ENCODE data around the gene MPDU1. TPM values are rescaled to one million over a fixed set of nuclear protein-coding genes. Genes with fewer than 3 reads are reported as not detected.
A peak's percentile ranks its signal among the peaks of the same experiment; 100 is the strongest.

The MPDU1 gene
- total and polyA plus RNA-seq, 2 of the 13 experiments (the other 11 are each of a cell fraction or from before 2014, with no cell fraction given) = 112 to 167 TPM

DNA sequence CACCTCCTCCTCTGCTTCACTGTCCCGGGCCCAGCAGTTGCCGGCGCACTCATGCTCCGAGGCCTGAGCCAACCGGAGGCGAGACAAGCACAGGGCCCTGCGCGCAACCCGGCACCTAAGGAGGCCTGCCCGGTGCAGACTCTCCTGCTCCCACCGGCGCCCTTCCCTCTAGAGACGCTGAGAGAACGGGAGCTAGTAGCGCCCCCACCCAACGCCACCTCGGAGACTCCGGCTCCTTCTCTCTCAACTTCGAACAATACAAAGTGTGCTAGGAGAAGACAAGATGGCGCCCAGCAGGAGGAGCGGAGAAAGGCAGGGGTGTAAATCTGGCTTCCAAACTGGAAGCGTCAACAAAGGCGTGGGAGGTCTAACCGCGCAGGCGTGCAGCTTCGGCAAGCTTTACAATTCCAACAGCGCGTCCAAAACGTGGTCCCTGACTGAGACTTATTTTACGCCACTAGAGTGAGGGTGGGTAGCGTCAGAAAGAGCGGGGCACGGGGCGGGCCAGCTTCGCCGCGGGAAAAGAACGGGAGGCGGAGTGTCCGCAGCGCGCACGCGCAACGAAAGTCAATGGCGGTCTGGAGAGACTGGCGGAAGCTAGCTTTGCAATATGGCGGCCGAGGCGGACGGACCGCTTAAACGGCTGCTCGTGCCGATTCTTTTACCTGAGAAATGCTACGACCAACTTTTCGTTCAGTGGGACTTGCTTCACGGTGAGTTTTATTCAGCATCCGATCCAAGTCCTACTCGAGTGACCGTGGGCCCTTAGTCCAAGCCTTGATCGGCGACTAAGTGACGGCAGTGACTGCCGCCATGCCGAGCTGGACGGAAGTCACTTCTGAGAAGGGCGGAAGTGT, at the start of gene MPDU1 (continued):
- TF ChIP-seq CHCHD3 (CRISPR knock-in tag; IDR thresholded peaks at IDR 0.05) (no peak), CBX5 (CRISPR knock-in tag; IDR thresholded peaks at IDR 0.05; ENCODE audit: borderline replicate concordance) (peak; percentile 71; the same call in 1 of the 2 replicates), MTA3 (CRISPR knock-in tag; IDR thresholded peaks at IDR 0.05) (no peak), MXD4 (CRISPR knock-in tag; IDR thresholded peaks at IDR 0.05) (peak; percentile 85), ARHGAP35 (CRISPR knock-in tag; IDR thresholded peaks at IDR 0.05; ENCODE audit: borderline replicate concordance) (0 out of 2 replicates have a peak, but pooled peaks have one; percentile 19), SATB2 (CRISPR knock-in tag; IDR thresholded peaks at IDR 0.05) (0 out of 2 replicates have a peak, but pooled peaks have one; percentile 85), ZNF644 (CRISPR knock-in tag; IDR thresholded peaks at IDR 0.05; ENCODE audit: low read depth) (0 out of 2 replicates have a peak, but pooled peaks have one; percentile 31), RBM39 (IDR thresholded peaks at IDR 0.05; ENCODE audit: low read depth, low read length, poor library complexity, severe bottlenecking) (no peak)
- TF ChIP-seq, protein P1, sequence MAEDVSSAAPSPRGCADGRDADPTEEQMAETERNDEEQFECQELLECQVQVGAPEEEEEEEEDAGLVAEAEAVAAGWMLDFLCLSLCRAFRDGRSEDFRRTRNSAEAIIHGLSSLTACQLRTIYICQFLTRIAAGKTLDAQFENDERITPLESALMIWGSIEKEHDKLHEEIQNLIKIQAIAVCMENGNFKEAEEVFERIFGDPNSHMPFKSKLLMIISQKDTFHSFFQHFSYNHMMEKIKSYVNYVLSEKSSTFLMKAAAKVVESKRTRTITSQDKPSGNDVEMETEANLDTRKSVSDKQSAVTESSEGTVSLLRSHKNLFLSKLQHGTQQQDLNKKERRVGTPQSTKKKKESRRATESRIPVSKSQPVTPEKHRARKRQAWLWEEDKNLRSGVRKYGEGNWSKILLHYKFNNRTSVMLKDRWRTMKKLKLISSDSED (CRISPR knock-in tag; IDR thresholded peaks at IDR 0.05) = no peak
- TF ChIP-seq, protein P2, sequence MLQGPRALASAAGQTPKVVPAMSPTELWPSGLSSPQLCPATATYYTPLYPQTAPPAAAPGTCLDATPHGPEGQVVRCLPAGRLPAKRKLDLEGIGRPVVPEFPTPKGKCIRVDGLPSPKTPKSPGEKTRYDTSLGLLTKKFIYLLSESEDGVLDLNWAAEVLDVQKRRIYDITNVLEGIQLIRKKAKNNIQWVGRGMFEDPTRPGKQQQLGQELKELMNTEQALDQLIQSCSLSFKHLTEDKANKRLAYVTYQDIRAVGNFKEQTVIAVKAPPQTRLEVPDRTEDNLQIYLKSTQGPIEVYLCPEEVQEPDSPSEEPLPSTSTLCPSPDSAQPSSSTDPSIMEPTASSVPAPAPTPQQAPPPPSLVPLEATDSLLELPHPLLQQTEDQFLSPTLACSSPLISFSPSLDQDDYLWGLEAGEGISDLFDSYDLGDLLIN (CRISPR knock-in tag; IDR thresholded peaks at IDR 0.05; ENCODE audit: borderline replicate concordance) = peak; percentile 85; the same call in 1 of the 2 replicates
- TF ChIP-seq, protein P3, sequence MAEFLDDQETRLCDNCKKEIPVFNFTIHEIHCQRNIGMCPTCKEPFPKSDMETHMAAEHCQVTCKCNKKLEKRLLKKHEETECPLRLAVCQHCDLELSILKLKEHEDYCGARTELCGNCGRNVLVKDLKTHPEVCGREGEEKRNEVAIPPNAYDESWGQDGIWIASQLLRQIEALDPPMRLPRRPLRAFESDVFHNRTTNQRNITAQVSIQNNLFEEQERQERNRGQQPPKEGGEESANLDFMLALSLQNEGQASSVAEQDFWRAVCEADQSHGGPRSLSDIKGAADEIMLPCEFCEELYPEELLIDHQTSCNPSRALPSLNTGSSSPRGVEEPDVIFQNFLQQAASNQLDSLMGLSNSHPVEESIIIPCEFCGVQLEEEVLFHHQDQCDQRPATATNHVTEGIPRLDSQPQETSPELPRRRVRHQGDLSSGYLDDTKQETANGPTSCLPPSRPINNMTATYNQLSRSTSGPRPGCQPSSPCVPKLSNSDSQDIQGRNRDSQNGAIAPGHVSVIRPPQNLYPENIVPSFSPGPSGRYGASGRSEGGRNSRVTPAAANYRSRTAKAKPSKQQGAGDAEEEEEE (CRISPR knock-in tag; IDR thresholded peaks at IDR 0.05; ENCODE audit: borderline replicate concordance) = no peak
- TF ChIP-seq, protein P4, sequence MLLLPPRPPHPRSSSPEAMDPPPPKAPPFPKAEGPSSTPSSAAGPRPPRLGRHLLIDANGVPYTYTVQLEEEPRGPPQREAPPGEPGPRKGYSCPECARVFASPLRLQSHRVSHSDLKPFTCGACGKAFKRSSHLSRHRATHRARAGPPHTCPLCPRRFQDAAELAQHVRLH (CRISPR knock-in tag; IDR thresholded peaks at IDR 0.05; ENCODE audit: borderline replicate concordance, low read depth) = peak; percentile 85; the same call in 1 of the 2 replicates
- TF ChIP-seq, protein P5, sequence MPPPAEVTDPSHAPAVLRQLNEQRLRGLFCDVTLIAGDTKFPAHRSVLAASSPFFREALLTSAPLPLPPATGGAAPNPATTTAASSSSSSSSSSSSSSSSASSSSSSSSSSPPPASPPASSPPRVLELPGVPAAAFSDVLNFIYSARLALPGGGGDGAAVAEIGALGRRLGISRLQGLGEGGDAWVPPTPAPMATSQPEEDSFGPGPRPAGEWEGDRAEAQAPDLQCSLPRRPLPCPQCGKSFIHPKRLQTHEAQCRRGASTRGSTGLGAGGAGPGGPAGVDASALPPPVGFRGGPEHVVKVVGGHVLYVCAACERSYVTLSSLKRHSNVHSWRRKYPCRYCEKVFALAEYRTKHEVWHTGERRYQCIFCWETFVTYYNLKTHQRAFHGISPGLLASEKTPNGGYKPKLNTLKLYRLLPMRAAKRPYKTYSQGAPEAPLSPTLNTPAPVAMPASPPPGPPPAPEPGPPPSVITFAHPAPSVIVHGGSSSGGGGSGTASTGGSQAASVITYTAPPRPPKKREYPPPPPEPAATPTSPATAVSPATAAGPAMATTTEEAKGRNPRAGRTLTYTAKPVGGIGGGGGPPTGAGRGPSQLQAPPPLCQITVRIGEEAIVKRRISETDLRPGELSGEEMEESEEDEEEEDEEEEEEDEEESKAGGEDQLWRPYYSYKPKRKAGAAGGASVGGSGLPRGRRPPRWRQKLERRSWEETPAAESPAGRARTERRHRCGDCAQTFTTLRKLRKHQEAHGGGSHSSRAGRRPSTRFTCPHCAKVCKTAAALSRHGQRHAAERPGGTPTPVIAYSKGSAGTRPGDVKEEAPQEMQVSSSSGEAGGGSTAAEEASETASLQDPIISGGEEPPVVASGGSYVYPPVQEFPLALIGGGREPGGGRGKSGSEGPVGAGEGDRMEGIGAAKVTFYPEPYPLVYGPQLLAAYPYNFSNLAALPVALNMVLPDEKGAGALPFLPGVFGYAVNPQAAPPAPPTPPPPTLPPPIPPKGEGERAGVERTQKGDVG (CRISPR knock-in tag; IDR thresholded peaks at IDR 0.05; ENCODE audit: borderline replicate concordance) = peak; percentile 54; the same call in 1 of the 2 replicates
- TF ChIP-seq, protein P6, sequence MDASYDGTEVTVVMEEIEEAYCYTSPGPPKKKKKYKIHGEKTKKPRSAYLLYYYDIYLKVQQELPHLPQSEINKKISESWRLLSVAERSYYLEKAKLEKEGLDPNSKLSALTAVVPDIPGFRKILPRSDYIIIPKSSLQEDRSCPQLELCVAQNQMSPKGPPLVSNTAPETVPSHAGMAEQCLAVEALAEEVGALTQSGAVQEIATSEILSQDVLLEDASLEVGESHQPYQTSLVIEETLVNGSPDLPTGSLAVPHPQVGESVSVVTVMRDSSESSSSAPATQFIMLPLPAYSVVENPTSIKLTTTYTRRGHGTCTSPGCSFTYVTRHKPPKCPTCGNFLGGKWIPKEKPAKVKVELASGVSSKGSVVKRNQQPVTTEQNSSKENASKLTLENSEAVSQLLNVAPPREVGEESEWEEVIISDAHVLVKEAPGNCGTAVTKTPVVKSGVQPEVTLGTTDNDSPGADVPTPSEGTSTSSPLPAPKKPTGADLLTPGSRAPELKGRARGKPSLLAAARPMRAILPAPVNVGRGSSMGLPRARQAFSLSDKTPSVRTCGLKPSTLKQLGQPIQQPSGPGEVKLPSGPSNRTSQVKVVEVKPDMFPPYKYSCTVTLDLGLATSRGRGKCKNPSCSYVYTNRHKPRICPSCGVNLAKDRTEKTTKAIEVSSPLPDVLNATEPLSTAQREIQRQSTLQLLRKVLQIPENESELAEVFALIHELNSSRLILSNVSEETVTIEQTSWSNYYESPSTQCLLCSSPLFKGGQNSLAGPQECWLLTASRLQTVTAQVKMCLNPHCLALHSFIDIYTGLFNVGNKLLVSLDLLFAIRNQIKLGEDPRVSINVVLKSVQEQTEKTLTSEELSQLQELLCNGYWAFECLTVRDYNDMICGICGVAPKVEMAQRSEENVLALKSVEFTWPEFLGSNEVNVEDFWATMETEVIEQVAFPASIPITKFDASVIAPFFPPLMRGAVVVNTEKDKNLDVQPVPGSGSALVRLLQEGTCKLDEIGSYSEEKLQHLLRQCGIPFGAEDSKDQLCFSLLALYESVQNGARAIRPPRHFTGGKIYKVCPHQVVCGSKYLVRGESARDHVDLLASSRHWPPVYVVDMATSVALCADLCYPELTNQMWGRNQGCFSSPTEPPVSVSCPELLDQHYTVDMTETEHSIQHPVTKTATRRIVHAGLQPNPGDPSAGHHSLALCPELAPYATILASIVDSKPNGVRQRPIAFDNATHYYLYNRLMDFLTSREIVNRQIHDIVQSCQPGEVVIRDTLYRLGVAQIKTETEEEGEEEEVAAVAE (CRISPR knock-in tag; IDR thresholded peaks at IDR 0.05; ENCODE audit: borderline replicate concordance) = peak; percentile 56; the same call in 1 of the 2 replicates

Data from HepG2 (cell line).